Keratinocyte (primary cell): Measurements from ENCODE around the gene B3GNT3. TPM values are rescaled to one million over a fixed set of nuclear protein-coding genes. Genes with fewer than 3 reads are reported as not detected.
A peak's percentile ranks its signal among the peaks of the same experiment; 100 is the strongest.

ENCODE experiments used
- DNase-seq: peaks from one replicate; pipeline ENCODE4 v3.0.0-alpha.2; 2011; ENCODE audit warnings: low read depth, missing footprints, low spot score
- FAIRE-seq: peaks from 2 replicates; lab custom pipeline; 2011; peaks lifted over from hg19 to GRCh38; lab: Jason Lieb, UNC
- H2AFZ ChIP-seq: 2 replicates; pipeline ENCODE4 v1.6.0; 2012; ENCODE audit warnings: low read length, control low read depth, inconsistent platforms; ENCODE audit not compliant: control insufficient read depth
- H3K27ac ChIP-seq: 2 replicates; pipeline ENCODE4 v1.5.1; 2011; ENCODE audit warnings: low read length; ENCODE audit not compliant: control insufficient read depth, insufficient read depth
- H3K27me3 ChIP-seq: 3 replicates; pipeline ENCODE4 v1.6.0; 2011; ENCODE audit warnings: low read length; ENCODE audit not compliant: control insufficient read depth, insufficient read depth; ENCODE audit errors: extremely low read depth
- H3K36me3 ChIP-seq, 2 experiments: 2 replicates in 1 of 2; 3 replicates in 1 of 2; pipeline ENCODE4 v1.5.1; 2011; ENCODE audit warnings: low read length in 2 of 2, mild to moderate bottlenecking in 1 of 2; ENCODE audit not compliant: control insufficient read depth in 2 of 2, insufficient read depth in 2 of 2; ENCODE audit errors: extremely low read depth in 1 of 2
- H3K4me1 ChIP-seq: 3 replicates; pipeline ENCODE4 v1.5.1; 2011; ENCODE audit warnings: low read length; ENCODE audit not compliant: control insufficient read depth, insufficient read depth; ENCODE audit errors: extremely low read depth
- H3K4me2 ChIP-seq: 3 replicates; pipeline ENCODE4 v1.6.0; 2011; ENCODE audit warnings: low read depth, low read length; ENCODE audit not compliant: control insufficient read depth, insufficient read depth; ENCODE audit errors: extremely low read depth
- H3K4me3 ChIP-seq, 3 experiments: fragments of 200-600 bp in 1 of 3; sonication (generic) in 1 of 3; 2 replicates in 2 of 3; 3 replicates in 1 of 3; pipeline ENCODE4 v1.5.1; 2011 to 2016; ENCODE audit warnings: low read length in 3 of 3, mild to moderate bottlenecking in 3 of 3, control low read depth in 2 of 3, inconsistent platforms in 1 of 3, low read depth in 1 of 3, mixed read lengths in 1 of 3, mixed run types in 1 of 3, moderate library complexity in 1 of 3; ENCODE audit not compliant: control insufficient read depth in 2 of 3, insufficient read depth in 2 of 3; ENCODE audit errors: extremely low read depth in 1 of 3
- H3K79me2 ChIP-seq: 2 replicates; pipeline ENCODE4 v1.6.0; 2012; ENCODE audit warnings: low read length; ENCODE audit not compliant: control insufficient read depth, insufficient read depth
- H3K9ac ChIP-seq: 3 replicates; pipeline ENCODE4 v1.6.0; 2011; ENCODE audit warnings: low read length; ENCODE audit not compliant: control insufficient read depth, insufficient read depth; ENCODE audit errors: extremely low read depth
- H3K9me1 ChIP-seq: 3 replicates; pipeline ENCODE4 v1.6.0; 2011; ENCODE audit warnings: low read length; ENCODE audit not compliant: control insufficient read depth, insufficient read depth; ENCODE audit errors: extremely low read depth
- H3K9me3 ChIP-seq: 2 replicates; pipeline ENCODE4 v1.5.1; 2012; ENCODE audit warnings: low read depth, low read length; ENCODE audit not compliant: control insufficient read depth
- H4K20me1 ChIP-seq: 3 replicates; pipeline ENCODE4 v1.6.0; 2011; ENCODE audit warnings: low read length; ENCODE audit not compliant: control insufficient read depth, insufficient read depth; ENCODE audit errors: extremely low read depth
- EZH2 ChIP-seq: IDR thresholded peaks from one replicate; pipeline ENCODE4 v1.6.1; 2012; ENCODE audit warnings: inconsistent platforms, mild to moderate bottlenecking, low read length, moderate library complexity
- dilution Hi-C: fragments of 300-500 bp; cut with MboI; formaldehyde crosslinking; loops from one replicate; pipeline ENCODE4 v1.7.0; 2020; ENCODE audit warnings: low sequenced_read_pairs; ENCODE audit not compliant: extremely low pct_ligation_motif_present
- polyA plus RNA-seq, 5 experiments: library from polyadenylated mRNA; depleted of rRNA in 3 of 5; stranded (reverse) in 3 of 5; stranded (forward) in 1 of 5; unstranded in 1 of 5; fragments of >200 nt; gene quantifications; 1 replicate in 1 of 5; 2 replicates in 3 of 5; 3 replicates in 1 of 5; pipeline versions ENCODE4 v1.2.1 to v1.2.3, GENCODE V29; 2011 to 2012; ENCODE audit warnings: missing spikeins in 2 of 5, low read depth in 1 of 5, low replicate concordance in 1 of 5
- TF ChIP-seq, protein P1 (sequence below), 3 experiments: IDR thresholded peaks in 1 of 3; conservative IDR thresholded peaks in 1 of 3; optimal IDR thresholded peaks in 1 of 3; 2 replicates in 2 of 3; 3 replicates in 1 of 3; pipeline versions ENCODE3 to v1.5.1; 2011; ENCODE audit warnings: low read length in 3 of 3, mild to moderate bottlenecking in 3 of 3, moderate library complexity in 2 of 3, control low read depth in 1 of 3, inconsistent platforms in 1 of 3; ENCODE audit not compliant: insufficient read depth in 2 of 3; ENCODE audit errors: extremely low read depth in 1 of 3

Gene B3GNT3
- polyA plus RNA-seq, 1 donor (not counting 4 experiments of a cell fraction or from before 2014, with no cell fraction given), result 4.4 TPM

DNA sequence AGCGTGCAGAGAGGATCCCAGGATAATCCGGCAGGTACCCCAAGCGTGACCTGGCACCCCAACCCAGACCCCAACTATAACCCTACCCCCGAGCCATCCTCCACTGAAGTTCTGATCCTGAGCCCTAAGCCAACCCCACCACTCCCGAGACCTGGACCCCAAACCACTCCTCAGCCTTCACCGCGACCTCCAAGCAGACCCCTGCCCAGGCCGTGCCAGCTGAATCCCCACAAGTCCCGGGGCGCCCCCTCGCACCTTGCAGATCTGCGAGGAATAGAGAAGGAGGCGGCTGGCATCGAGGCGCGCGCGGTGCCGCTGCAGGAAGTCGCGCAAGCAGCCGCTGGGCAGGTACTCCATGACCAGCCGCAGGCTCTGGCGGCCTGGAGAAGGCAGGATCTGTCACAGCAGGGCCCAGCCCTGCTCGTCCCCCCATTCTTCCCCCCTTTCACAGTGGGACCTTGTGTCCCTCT lies 36.5 kb downstream of the B3GNT3 start:
- H3K36me3 ChIP-seq, result no peaks in the 10 kb centered on the region
- DNase-seq (no peak), FAIRE-seq (no peak)
- H4K20me1 ChIP-seq, result no peaks in the 10 kb centered on the region
- H2AFZ ChIP-seq, result peak overlapping the region; percentile 92
- H3K9ac ChIP-seq, result peak overlapping the region; percentile 44
- H3K27me3 ChIP-seq, result peaks cover 5% of the 10 kb centered on the region
- peaks cover 7% of the 10 kb centered on the region for H3K4me1 ChIP-seq
- no peak overlapping the region for H3K27ac ChIP-seq
- dilution Hi-C loops, result no loop called here
- peak overlapping the region; percentile 79 for H3K4me2 ChIP-seq
- H3K79me2 ChIP-seq, result no peaks in the 10 kb centered on the region
- peak overlapping the region; percentile 43 to 76 (median 54) for H3K4me3 ChIP-seq
- H3K9me3 ChIP-seq, result no peaks in the 10 kb centered on the region
- H3K9me1 ChIP-seq, result no peaks in the 10 kb centered on the region
- no peak for TF ChIP-seq EZH2
- TF ChIP-seq, protein P1, sequence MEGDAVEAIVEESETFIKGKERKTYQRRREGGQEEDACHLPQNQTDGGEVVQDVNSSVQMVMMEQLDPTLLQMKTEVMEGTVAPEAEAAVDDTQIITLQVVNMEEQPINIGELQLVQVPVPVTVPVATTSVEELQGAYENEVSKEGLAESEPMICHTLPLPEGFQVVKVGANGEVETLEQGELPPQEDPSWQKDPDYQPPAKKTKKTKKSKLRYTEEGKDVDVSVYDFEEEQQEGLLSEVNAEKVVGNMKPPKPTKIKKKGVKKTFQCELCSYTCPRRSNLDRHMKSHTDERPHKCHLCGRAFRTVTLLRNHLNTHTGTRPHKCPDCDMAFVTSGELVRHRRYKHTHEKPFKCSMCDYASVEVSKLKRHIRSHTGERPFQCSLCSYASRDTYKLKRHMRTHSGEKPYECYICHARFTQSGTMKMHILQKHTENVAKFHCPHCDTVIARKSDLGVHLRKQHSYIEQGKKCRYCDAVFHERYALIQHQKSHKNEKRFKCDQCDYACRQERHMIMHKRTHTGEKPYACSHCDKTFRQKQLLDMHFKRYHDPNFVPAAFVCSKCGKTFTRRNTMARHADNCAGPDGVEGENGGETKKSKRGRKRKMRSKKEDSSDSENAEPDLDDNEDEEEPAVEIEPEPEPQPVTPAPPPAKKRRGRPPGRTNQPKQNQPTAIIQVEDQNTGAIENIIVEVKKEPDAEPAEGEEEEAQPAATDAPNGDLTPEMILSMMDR (optimal IDR thresholded peaks at IDR 0.05 in 1 of 3, IDR thresholded peaks at IDR 0.05 in 1 of 3, conservative IDR thresholded peaks at IDR 0.05 in 1 of 3; ENCODE audit: extremely low read depth in 1 of 3, insufficient read depth in 2 of 3, low read length in 3 of 3), result no peak

DNA sequence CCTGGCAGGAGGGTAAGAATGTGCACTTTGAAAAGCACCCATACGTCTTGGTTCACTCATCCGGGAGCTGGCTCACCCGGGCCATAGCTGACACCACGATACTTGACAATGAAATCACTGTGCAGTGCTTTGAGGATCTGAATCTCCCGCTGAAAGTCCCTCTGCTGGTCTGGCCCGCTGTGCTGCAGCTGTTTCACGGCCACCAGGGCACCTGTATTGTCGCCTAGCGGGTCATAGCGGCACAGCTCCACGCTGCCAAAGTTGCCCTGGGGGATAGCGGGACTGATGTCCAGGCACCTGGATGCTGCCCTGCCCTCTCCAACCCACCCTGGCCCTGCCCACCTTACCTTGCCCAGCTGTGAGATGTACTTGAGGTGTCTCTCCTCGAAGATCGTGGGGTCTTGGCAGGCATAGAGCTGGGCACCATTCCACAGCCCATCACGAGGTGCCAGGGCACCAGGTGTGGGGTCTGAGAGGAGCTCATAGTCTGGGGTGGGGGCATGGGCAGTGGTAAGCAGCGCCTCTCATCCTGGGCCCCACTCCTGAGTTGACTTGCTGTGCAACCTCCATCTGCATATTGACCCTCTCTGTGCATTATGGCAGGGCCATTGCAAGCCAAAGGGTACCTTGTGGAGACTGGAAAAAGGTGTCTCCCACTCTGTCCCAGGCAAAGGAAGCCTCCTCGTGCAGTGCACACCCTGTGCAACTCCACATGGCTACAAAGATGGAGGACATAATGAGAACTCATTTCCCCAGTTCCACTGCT lies 37.7 kb downstream of the B3GNT3 start:
- no peak overlapping the region for H3K27ac ChIP-seq
- no peak overlapping the region for H3K4me3 ChIP-seq
- no peak overlapping the region for H3K9ac ChIP-seq
- H3K4me2 ChIP-seq, result no peak overlapping the region
- dilution Hi-C loops, result no loop called here
- H3K4me1 ChIP-seq, result peaks cover 7% of the 10 kb centered on the region
- no peaks in the 10 kb centered on the region for H3K36me3 ChIP-seq
- no peaks in the 10 kb centered on the region for H4K20me1 ChIP-seq
- H2AFZ ChIP-seq, result no peak overlapping the region
- H3K27me3 ChIP-seq, result peaks cover 5% of the 10 kb centered on the region
- no peak for DNase-seq
- FAIRE-seq, result no peak
- TF ChIP-seq EZH2, result no peak
- TF ChIP-seq, protein P1 (optimal IDR thresholded peaks at IDR 0.05 in 1 of 3, IDR thresholded peaks at IDR 0.05 in 1 of 3, conservative IDR thresholded peaks at IDR 0.05 in 1 of 3; ENCODE audit: extremely low read depth in 1 of 3, insufficient read depth in 2 of 3, low read length in 3 of 3), result no peak
- no peaks in the 10 kb centered on the region for H3K9me1 ChIP-seq
- no peaks in the 10 kb centered on the region for H3K79me2 ChIP-seq
- H3K9me3 ChIP-seq, result no peaks in the 10 kb centered on the region
